ACHN (cell line): ENCODE data around the gene FLT4.

Experiments
- DNase-seq: peaks from one replicate; pipeline ENCODE4 v3.0.0-alpha.2; 2015
- in situ Hi-C: cut with HindIII; loops from 2 replicates; pipeline ENCODE4 v1.10.0; 2017; ENCODE audit warnings: low sequenced_read_pairs, low pct_ligation_motif_present, low pct_unique_long_range_greater_than_20kb

FLT4 gene

DNA sequence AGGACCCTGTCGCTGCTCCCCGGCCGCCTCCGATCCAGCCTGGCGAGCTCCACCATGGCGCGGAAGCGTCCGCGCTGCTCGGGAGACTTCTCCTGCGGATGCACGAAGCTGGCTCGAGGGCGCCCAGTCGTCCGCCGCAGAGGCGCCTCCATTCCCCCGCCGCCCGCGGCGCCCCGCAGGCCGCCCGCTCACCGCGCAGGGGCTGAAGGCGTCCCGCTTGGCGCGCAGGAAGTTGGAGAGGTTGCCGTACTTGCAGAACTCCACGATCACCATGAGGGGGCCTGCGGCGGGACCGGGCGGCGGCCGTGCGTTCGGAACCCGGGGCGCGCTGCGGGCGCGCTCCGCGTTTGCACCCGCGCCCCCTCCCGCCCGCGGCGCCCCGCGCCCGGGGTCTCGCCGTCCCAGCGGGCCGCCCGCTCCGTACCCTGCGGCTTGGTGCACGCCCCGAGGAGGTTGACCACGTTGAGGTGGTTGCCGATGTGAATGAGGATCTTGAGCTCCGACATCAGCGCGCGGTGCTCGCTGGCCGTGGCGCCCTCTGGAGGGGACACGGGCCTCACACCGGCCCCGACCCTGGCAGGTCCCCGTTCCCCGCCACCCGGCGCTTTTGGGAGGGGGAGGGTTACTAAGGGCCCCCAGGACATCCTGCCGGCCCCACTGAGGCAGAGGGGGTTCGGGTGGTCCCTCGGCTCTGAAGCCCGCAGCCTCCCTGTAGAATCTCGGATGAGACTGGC lies 30.4 kb downstream of the FLT4 start:
- in situ Hi-C loops = no loop called here
- peak; percentile 45 for DNase-seq

DNA sequence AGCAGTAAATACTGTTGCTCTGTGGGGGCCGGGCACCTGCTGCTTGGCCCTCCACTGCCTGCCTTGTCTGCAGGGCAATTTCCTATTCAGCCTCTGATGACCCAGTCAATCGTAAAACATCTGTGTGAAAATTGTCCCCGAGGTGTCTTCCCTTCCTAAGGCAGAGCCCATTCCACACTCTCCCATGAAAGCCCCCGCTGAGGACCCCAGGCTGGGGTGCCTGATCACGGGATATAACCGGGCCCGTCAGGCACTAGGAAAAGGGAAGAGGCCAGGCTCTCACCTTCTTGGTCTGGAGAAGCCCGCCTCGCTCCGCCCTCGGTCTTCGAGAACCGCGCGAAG lies 30.9 kb downstream of the FLT4 start:
- in situ Hi-C loops = no loop called here
- DNase-seq = no peak

DNA sequence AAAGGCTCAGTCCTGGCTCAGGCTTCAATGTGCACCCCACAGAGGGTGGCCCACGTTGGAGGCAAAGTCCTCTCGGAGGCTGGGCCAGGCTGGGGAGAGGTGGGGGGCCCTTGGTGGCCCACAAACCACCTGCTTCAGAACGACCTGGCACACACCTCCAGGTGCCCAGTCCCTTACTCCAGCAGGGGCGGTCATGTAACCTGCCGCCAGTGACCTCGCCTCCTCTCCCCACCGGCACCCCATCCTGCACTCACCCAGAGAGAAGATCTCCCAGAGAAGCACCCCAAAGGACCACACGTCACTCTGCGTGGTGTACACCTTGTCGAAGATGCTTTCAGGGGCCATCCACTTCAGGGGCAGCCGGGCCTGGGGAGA lies 35.6 kb downstream of the FLT4 start:
- DNase-seq = no peak
- in situ Hi-C loops = no loop called here

DNA sequence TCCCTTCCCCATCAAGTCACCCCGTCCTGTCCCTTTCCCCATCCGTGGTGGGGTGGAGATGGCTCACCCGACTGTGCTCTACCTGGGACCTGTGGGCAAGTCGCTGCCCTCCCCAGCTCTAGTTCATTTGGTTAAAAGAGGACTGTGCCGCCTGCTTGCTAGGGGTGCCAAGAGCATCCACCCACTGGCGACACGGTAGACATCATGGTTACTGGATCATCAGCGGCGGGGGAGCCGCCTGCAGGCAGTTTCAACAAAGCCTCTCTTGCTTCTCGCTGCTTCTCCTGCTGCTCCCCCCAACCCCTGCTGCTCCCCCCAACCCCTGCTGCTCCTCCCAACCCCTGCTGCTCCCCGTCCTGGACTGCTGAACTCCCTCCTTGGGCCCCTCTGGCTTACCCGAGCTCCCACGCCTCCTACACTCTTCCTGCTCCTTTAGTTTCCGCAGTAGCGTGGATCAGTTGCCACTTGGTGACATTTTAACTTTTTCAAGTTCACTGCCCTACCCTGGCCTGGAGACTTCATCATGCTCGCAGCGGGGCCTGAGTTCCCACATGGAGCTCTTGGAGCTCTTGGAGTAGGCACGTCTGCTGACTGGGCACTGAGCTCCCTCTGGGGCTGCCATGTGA lies 36.1 kb downstream of the FLT4 start:
- no peak for DNase-seq
- in situ Hi-C loops = no loop called here

DNA sequence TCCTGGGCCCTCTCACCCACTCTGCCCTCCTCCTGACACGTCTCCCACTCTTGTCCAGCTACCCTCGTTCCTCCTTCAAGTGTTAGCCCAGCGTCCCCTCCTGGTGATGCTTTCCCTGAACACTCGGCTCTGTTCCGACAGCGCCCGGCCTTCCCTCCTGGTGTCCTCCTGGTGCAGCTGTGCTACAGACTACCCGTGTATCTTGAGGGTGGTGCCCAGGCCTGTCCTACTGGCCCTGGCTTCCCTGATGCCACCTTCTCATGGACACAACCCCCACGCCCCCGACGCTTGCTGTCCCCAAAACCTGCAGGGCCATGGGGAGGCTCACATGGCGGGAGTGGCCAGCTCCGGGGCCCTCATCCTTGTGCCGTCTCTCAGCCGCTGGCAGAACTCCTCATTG lies 36.7 kb downstream of the FLT4 start:
- no peak for DNase-seq
- in situ Hi-C loops = no loop called here

DNA sequence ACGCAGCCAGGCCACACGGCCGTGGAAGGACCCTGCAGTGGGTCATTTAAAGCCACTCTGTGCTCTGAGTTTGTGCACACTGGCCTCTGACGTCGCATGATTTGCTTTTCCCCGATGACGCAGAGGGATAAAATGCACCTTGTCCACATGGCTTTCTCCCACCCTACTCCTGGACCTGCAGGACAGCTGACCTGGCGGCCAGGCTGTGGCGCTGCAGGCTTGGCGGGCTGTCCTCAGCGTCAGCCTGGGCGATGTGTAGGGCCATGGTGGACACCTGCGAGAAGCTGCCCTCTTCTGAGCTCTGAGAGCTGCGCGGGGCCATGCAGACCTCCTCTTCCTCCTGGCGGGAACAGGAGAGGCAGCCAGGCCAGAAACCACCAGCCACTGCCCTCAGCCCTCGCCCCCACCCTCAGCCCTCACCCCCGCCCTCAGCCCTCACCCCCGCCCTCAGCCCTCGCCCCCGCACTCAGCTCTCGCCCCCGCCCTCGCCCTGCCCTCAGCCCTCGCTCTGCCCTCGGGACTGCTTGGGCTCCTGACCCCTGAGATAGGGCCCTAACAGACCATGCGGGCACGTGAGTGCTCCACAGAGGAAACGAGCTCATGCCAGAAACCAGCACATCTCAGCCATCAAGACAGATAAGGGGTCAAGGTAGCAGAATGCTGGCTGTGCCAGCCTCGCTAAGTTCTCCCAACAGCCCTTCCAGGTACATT lies 38.1 kb downstream of the FLT4 start:
- no peak for DNase-seq
- in situ Hi-C loops = no loop called here

DNA sequence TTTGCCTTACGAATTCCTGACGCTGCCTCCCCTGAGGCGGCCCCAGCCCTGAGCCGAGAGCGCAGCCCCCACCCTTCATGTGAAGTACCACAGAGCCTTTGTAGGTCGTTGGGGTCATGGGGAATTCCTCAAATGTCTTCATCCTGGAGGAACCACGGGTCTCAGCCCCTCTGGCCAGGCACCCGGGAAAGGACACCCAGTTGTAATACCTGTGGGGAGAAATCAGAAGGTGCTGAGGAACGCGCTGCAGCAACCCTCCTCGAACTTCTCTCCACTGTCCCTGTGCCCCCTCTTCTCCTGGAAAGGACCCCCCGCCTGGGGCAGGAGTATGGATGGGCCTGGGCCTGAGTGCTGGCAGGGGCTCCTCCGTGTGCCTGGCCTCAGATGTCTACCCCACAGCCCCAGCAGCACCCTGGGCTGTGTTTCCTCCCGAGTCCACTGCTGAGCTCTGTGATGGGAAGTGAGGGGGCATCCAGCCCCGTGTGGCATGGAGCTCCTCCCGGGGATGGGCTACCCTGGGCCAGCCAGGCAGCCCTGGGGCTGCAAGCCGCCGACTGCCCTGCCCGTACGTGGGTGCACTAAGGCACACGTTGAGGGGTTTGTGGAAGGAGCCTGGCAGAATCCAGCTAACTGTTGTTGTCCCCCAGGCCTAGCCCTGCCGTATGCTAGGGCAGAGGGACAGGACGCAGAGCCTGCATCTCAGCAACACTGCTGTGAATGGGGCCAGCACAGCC lies 39.4 kb downstream of the FLT4 start:
- no peak for DNase-seq
- in situ Hi-C loops = no loop called here

DNA sequence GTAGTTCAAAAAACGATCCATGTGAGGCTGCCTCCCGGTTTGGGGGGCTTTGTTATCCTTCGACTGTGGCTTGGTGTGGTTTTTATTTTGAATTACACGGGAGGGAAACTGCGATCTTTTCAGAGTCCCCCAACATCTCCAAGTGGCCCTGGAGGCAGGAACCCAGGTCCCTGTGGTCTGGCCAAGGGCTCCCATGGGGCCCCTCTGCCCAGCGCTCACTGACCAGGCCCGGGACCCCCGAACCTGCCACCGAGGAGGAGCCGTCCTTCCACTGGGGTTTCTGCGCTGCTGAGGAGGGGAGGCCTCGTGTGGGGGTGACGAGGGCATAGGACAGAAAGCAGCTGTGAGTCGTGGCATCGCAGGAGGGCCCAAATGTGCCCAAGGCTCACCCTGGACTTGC lies 40.0 kb downstream of the FLT4 start:
- in situ Hi-C loops = no loop called here
- no peak for DNase-seq

DNA sequence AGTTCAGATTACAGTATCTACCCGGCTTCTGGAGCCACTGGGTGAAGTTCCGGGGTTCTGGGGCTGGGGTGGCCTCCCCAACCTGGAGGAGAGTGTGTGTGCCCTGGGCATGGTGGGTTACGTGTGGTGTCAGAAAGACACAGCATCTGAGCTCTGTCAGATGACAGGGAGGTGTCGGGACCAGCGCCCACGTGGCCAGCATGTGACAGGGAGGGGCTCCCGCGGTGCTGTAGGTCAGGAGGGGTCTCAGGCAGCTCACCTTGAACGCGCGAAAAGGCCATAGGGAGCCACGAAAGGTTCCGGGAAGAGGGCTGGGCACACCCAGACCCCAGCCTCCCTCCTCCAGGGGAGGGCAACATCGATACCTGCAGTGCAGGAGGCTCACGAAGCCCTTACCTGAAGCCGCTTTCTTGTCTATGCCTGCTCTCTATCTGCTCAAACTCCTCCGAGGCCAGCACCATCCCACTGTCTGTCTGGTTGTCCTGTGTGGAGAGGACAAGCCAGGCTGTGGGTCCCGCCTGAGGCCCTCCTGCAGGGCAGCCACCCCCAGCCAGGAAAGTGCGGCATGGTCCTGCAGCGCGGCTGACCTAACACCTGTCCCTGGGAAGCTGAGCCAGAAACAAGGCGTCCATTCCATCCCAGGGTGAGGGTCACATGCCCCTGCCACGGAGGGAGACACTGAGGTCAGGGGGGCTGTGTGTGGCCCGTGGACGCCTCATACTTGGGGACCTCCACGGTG lies 40.7 kb downstream of the FLT4 start:
- in situ Hi-C loops = no loop called here
- no peak for DNase-seq

DNA sequence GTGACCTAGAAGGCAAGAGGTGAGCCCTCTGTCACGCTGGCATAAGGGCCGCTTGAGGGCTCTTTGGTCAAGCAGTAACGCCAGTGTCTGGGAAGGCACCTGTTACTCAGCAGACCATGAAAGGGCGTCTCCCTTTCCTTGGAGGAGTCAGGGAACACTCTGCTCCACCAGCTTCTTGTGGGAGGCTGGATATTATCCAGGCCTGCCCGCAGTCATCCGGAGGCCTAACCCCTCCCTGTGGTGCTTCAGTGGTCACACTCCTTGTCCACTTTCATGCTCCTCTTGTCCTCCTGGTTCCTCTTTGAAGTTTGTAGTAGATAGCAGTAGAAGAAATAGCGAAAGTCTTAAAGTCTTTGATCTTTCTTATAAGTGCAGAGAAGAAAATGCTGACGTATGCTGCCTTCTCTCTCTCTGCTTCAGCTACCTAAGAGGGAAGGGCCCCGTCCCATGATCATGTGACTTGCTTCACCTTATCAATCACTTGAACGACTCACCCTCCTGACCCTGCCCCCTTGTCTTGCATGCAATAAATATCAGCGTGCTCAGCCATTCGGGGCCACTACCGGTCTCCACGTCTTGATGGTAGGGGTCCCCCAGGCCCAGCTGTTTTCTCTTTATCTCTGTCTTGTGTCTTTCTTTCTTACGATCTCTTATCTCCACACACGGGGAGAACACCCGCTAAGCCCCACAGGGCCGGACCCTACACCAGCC lies 41.4 kb downstream of the FLT4 start:
- in situ Hi-C loops = no loop called here
- DNase-seq = no peak

DNA sequence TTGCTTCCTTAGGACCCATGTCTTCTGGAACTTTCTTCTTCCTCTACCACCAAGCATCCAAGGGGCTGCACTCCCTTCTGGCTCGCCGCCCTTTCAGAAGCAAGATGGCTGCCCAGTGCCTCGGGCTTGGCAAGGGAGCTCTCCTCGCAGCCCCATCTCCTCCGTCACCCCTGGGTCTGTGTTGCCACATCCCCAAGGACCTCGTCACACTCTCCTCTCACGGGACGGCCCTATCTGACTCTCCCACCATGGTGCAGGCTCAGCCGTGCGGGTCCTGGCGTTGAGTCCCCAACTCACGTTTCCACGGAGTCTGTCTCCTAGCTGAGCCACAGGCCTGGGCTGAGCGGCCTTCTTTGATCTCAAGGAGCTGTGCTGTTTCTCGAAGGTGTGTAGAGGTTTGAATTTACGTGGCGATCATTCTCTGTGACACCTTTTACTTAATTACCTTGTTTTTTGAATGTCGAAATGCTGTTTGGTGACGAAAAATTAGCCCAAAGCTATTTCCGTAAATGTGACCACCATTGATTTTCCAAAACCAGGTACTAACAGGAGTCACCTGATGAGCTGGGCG lies 43.1 kb downstream of the FLT4 start:
- in situ Hi-C loops = no loop called here
- no peak for DNase-seq

DNA sequence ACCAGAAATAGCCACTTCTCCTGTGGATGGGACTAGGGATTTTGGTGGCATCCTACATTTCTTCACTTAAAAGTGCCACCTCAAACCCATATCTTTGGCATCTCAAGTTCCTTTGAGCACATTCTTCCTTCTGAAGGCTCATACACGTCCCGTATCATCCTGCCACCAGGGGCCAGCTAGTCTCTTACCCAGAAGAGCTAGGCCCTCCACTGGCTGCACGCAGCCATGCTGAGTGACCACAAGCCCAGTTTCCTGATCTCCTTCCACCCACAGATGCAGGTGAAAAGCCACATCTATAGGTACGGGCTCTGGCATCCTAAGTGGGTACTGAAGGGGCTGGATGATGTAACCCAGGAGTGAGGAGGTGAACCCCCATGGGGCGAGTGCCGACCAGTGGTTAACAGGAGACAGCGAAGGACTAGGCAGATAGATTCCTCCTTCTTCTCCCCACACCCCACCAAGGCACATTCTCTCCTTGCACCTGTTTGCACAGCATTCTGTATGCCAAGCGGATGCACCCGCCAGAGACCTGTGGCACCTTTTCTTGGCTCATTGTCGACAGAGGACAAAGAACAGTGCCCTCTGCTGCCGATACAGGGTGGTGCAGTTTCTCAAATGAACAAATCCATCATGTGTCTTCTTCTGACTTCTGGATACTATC lies 43.7 kb downstream of the FLT4 start:
- in situ Hi-C loops = no loop called here

DNA sequence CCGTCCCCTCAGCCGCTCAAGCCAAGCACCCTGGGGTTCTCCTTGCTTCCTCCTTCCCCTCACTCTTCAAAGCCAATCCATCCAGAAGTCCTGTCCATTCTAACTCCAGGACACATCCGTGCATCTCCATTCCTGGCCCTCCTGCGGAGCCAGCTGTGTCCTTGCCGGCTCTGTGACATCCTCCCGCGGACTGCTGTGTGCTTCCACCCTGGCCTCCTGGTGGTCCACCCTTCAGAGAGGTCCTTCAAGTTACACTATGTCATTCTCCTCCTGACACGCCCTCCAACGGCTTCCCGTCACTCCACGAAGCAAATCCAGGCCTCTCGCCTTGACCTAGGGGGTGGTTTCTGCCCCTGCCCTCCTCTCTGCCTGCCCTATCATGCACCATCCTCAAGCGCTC lies 45.1 kb downstream of the FLT4 start:
- no peak for DNase-seq
- in situ Hi-C loops = no loop called here

More for the DNA sequence above, 43.7 kb downstream of the FLT4 start:
- peak; percentile 51 for DNase-seq

DNA sequence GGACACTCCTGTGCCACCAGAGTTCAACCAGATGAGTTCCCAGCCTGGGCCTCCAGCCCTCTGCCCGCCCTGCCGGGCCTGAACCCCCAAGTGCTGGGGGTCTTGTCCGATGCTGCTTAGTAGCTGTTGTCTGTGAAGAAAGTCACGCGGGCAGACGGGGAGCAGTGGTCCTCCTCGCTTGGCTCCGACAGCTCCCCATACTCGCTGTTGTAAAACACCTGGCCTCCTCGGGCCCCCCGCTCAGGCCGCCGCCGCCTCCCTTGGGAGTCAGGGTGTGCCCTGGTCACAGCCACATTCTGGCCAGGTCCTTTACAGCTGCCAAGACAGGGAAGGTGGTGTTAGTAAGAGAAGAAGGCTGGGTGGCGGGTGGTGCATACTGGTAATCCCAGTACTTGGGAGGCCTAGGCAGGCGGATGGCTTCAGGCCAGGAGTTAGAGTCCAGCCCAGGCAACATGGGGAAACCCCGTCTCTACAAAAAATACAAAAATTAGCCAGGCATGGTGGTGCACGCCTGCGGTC lies 46.3 kb downstream of the FLT4 start:
- no peak for DNase-seq
- in situ Hi-C loops = no loop called here

DNA sequence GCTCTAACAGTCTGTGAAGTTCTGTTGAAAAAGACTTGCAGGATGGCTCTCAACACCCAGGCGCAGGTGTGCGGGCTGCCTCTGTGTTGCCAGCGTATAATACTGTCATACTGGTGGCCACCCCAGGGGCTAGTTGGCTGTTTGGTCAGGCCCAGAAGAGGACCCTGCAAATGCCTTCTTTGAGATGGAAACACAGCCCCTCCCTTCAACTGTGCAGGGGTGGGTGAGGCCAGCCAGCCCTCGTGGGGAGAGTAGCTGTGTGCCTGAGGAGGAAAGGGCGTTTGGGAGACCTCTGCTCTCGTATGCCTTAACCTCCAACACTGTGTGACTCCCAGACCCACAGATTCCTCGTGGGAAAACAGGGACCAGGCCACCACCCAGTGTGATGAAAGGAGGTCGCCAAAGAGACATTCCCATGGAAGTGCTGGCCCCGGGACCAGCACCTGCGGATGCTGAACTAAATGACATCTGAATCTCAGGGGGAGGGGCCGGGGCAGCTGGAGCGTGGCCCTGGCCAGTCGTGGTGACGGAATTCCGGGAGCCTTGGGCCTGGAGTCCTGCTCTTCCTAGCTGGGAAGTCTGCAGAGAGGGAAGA lies 46.8 kb downstream of the FLT4 start:
- no peak for DNase-seq
- in situ Hi-C loops = no loop called here

DNA sequence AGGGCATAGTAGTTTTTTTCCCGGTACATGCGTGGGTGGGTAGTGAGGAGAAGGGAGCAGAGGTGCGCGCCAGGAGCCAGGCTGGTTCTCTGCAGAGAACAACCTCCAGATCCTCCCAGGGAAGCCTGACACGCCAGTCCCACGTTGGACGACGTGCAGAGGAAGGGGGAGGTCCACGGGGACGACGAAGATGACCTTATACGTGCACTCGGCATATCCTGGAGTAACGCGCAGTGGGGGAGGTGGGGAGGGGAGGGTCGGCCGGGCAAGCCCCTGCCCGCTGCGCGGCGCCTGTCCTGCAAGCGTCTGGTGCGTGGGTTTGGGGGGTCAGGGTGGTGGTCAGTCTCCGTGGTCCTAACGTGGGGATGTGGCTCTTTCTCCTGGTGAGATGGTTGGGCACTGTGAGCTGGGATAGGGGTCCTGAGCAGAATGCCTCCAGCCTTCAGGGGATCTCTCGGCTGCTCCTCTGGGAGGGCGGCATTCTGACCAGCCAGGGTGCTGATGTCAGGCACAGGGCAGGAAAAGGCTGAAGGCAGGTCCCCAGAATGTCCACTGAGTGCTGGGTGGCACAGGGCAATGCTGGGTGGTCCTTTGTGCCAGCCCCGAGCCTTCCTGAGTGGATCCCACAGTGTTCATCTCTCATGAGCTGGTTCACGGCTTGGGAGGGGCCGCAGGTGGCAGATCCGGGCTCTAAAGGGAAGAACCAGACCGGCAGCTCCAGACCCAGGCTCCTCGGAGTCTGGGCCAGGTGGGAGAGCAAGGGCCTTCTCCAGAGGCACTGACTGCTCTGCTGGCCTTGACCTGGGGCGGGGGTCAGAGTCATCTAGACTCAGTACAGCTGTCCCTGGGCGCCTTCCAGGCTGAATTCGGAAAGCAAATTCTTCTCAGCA lies 47.6 kb downstream of the FLT4 start:
- in situ Hi-C loops = no loop called here
- no peak for DNase-seq
